Measurements from ENCODE around the gene FAM184A. TPM values are rescaled to one million over a fixed set of nuclear protein-coding genes. Genes with fewer than 3 reads are reported as not detected.

Gene FAM184A
- total and polyA plus RNA-seq, 2 experiments from 2014 or later: 13.7 to 18.6 TPM

DNA sequence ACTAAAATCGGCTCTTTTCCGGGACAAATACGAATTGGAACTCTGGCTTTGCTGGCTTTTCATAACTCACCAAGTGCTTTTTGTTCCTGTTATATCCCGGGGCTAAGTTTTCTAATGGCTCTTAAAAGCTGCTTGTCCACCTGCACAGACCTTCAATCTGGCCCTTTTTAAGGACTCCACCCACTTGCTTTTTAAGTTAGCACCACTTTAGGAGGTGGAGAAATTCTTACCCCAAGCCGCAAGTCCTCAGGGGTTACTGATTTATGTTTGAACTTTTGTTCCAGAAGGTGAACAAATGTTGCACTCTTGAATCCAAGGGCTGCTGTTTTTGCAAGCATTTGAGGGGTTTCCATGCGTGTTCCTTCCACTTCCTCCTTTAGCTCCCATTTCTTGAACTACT is 37.8 kb downstream of the FAM184A start:
- H3K36me3 ChIP-seq (ENCODE audit: insufficient read depth): no peaks in the 10 kb centered on the region
- no peak overlapping the region for H3K27ac Mint-ChIP-seq
- no peak for DNase-seq (ENCODE audit: low spot score)
- no peaks in the 10 kb centered on the region for H3F3A ChIP-seq (replicated peaks; ENCODE audit: low read depth)
- H3K4me3 Mint-ChIP-seq: no peak overlapping the region
- no peak overlapping the region for H3K4me2 ChIP-seq
- TF ChIP-seq ZNF331 (CRISPR knock-in tag; IDR thresholded peaks at IDR 0.05; ENCODE audit: low read depth) (no peak), STAT1 (IDR thresholded peaks at IDR 0.05; ENCODE audit: unreplicated experiment) (no peak), CREB1 (CRISPR knock-in tag; IDR thresholded peaks at IDR 0.05; ENCODE audit: low read depth) (no peak), EZH2phosphoT487 (IDR thresholded peaks at IDR 0.05; ENCODE audit: unreplicated experiment) (no peak), NANOG (IDR thresholded peaks at IDR 0.05; ENCODE audit: borderline replicate concordance) (no peak), EZH2 (IDR thresholded peaks at IDR 0.05; ENCODE audit: low read depth, unreplicated experiment) (no peak), JUNB (IDR thresholded peaks at IDR 0.05; ENCODE audit: unreplicated experiment) (no peak), POLR2AphosphoS5 (IDR thresholded peaks at IDR 0.05; ENCODE audit: low read depth) (no peak), ZNF114 (CRISPR knock-in tag; IDR thresholded peaks at IDR 0.05) (no peak)
- TF ChIP-seq, protein P1, sequence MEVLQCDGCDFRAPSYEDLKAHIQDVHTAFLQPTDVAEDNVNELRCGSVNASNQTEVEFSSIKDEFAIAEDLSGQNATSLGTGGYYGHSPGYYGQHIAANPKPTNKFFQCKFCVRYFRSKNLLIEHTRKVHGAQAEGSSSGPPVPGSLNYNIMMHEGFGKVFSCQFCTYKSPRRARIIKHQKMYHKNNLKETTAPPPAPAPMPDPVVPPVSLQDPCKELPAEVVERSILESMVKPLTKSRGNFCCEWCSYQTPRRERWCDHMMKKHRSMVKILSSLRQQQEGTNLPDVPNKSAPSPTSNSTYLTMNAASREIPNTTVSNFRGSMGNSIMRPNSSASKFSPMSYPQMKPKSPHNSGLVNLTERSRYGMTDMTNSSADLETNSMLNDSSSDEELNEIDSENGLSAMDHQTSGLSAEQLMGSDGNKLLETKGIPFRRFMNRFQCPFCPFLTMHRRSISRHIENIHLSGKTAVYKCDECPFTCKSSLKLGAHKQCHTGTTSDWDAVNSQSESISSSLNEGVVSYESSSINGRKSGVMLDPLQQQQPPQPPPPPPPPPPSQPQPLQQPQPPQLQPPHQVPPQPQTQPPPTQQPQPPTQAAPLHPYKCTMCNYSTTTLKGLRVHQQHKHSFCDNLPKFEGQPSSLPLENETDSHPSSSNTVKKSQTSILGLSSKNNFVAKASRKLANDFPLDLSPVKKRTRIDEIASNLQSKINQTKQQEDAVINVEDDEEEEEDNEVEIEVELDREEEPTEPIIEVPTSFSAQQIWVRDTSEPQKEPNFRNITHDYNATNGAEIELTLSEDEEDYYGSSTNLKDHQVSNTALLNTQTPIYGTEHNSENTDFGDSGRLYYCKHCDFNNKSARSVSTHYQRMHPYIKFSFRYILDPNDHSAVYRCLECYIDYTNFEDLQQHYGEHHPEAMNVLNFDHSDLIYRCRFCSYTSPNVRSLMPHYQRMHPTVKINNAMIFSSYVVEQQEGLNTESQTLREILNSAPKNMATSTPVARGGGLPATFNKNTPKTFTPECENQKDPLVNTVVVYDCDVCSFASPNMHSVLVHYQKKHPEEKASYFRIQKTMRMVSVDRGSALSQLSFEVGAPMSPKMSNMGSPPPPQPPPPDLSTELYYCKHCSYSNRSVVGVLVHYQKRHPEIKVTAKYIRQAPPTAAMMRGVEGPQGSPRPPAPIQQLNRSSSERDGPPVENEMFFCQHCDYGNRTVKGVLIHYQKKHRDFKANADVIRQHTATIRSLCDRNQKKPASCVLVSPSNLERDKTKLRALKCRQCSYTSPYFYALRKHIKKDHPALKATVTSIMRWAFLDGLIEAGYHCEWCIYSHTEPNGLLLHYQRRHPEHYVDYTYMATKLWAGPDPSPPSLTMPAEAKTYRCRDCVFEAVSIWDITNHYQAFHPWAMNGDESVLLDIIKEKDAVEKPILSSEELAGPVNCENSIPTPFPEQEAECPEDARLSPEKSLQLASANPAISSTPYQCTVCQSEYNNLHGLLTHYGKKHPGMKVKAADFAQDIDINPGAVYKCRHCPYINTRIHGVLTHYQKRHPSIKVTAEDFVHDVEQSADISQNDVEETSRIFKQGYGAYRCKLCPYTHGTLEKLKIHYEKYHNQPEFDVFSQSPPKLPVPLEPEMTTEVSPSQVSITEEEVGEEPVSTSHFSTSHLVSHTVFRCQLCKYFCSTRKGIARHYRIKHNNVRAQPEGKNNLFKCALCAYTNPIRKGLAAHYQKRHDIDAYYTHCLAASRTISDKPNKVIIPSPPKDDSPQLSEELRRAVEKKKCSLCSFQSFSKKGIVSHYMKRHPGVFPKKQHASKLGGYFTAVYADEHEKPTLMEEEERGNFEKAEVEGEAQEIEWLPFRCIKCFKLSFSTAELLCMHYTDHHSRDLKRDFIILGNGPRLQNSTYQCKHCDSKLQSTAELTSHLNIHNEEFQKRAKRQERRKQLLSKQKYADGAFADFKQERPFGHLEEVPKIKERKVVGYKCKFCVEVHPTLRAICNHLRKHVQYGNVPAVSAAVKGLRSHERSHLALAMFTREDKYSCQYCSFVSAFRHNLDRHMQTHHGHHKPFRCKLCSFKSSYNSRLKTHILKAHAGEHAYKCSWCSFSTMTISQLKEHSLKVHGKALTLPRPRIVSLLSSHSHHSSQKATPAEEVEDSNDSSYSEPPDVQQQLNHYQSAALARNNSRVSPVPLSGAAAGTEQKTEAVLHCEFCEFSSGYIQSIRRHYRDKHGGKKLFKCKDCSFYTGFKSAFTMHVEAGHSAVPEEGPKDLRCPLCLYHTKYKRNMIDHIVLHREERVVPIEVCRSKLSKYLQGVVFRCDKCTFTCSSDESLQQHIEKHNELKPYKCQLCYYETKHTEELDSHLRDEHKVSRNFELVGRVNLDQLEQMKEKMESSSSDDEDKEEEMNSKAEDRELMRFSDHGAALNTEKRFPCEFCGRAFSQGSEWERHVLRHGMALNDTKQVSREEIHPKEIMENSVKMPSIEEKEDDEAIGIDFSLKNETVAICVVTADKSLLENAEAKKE (CRISPR knock-in tag; IDR thresholded peaks at IDR 0.05): no peak
- TF ChIP-seq, protein P2, sequence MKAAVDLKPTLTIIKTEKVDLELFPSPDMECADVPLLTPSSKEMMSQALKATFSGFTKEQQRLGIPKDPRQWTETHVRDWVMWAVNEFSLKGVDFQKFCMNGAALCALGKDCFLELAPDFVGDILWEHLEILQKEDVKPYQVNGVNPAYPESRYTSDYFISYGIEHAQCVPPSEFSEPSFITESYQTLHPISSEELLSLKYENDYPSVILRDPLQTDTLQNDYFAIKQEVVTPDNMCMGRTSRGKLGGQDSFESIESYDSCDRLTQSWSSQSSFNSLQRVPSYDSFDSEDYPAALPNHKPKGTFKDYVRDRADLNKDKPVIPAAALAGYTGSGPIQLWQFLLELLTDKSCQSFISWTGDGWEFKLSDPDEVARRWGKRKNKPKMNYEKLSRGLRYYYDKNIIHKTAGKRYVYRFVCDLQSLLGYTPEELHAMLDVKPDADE (IDR thresholded peaks at IDR 0.05): no peak
- TF ChIP-seq, protein P3, sequence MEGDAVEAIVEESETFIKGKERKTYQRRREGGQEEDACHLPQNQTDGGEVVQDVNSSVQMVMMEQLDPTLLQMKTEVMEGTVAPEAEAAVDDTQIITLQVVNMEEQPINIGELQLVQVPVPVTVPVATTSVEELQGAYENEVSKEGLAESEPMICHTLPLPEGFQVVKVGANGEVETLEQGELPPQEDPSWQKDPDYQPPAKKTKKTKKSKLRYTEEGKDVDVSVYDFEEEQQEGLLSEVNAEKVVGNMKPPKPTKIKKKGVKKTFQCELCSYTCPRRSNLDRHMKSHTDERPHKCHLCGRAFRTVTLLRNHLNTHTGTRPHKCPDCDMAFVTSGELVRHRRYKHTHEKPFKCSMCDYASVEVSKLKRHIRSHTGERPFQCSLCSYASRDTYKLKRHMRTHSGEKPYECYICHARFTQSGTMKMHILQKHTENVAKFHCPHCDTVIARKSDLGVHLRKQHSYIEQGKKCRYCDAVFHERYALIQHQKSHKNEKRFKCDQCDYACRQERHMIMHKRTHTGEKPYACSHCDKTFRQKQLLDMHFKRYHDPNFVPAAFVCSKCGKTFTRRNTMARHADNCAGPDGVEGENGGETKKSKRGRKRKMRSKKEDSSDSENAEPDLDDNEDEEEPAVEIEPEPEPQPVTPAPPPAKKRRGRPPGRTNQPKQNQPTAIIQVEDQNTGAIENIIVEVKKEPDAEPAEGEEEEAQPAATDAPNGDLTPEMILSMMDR (conservative IDR thresholded peaks at IDR 0.05; ENCODE audit: low read depth in 2 of 2): no peak
- TF ChIP-seq, protein P4, sequence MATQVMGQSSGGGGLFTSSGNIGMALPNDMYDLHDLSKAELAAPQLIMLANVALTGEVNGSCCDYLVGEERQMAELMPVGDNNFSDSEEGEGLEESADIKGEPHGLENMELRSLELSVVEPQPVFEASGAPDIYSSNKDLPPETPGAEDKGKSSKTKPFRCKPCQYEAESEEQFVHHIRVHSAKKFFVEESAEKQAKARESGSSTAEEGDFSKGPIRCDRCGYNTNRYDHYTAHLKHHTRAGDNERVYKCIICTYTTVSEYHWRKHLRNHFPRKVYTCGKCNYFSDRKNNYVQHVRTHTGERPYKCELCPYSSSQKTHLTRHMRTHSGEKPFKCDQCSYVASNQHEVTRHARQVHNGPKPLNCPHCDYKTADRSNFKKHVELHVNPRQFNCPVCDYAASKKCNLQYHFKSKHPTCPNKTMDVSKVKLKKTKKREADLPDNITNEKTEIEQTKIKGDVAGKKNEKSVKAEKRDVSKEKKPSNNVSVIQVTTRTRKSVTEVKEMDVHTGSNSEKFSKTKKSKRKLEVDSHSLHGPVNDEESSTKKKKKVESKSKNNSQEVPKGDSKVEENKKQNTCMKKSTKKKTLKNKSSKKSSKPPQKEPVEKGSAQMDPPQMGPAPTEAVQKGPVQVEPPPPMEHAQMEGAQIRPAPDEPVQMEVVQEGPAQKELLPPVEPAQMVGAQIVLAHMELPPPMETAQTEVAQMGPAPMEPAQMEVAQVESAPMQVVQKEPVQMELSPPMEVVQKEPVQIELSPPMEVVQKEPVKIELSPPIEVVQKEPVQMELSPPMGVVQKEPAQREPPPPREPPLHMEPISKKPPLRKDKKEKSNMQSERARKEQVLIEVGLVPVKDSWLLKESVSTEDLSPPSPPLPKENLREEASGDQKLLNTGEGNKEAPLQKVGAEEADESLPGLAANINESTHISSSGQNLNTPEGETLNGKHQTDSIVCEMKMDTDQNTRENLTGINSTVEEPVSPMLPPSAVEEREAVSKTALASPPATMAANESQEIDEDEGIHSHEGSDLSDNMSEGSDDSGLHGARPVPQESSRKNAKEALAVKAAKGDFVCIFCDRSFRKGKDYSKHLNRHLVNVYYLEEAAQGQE (IDR thresholded peaks at IDR 0.05; ENCODE audit: unreplicated experiment): no peak
- no peaks in the 10 kb centered on the region for H3K36me3 Mint-ChIP-seq (ENCODE audit: low read depth)
- ATAC-seq: no peak
- peaks cover 68% of the 10 kb centered on the region for H3K4me1 Mint-ChIP-seq
- H3K27ac ChIP-seq (ENCODE audit: low read depth): no peak overlapping the region
- no peaks in the 10 kb centered on the region for H3K79me2 ChIP-seq (replicated peaks; ENCODE audit: insufficient read depth)
- H3K9me2 ChIP-seq (ENCODE audit: insufficient read depth): no peaks in the 10 kb centered on the region
- H4K20me1 ChIP-seq (replicated peaks; ENCODE audit: insufficient read depth): no peaks in the 10 kb centered on the region
- H2AFZ ChIP-seq: no peak overlapping the region
- no peaks in the 10 kb centered on the region; the same call in 2 of the 3 replicates for H3K9me3 Mint-ChIP-seq
- peaks cover 19% of the 10 kb centered on the region for H3K4me1 ChIP-seq (ENCODE audit: insufficient read depth)
- peaks cover 3% of the 10 kb centered on the region for H3K27me3 Mint-ChIP-seq (ENCODE audit: insufficient read depth, low read depth, poor library complexity)
- H3K4me3 ChIP-seq: no peak overlapping the region
- H3K27me3 ChIP-seq (ENCODE audit: insufficient read depth): no peaks in the 10 kb centered on the region

All from GM23338 (cell line).